ENCODE measurements around the gene ARPC4. TPM values are rescaled to one million over a fixed set of nuclear protein-coding genes. Genes with fewer than 3 reads are reported as not detected.

Gene ARPC4
- total RNA-seq, 4 donors from 2014 or later = 104 to 189 (median 143) TPM

GRCh38 chr3:9826815-9827573, 34.1 kb downstream of the ARPC4 start:
- no peak overlapping the region for H3K4me3 ChIP-seq
- intact Hi-C loops (cut with DNase I; ENCODE audit: low total_unique reads) = no loop called here
- peak; percentile 25 for DNase-seq
- no peak overlapping the region for H3K27ac ChIP-seq
- no peaks in the 10 kb centered on the region for H3K36me3 ChIP-seq
- 81 to 86% methylated on average over 3 to 20 of the region's 20 CpGs for WGBS, 2 donors (ENCODE audit: low coverage in 1 of 2)
- in situ Hi-C loops (cut with MboI; ENCODE audit: low pct_ligation_motif_present in 1 of 4, low pct_unique_long_range_greater_than_20kb in 1 of 4, low sequenced_read_pairs in 3 of 4) = no loop called here
- no peaks in the 10 kb centered on the region for H3K4me1 ChIP-seq
- no peaks in the 10 kb centered on the region for H3K9me3 ChIP-seq
- peak in 3 of 5 experiments; percentile 21 to 33 (median 29) for TF ChIP-seq CTCF (IDR thresholded peaks at IDR 0.05)
- TF ChIP-seq POLR2AphosphoS5 (IDR thresholded peaks at IDR 0.05) = no peak
- H3K27me3 ChIP-seq = no peaks in the 10 kb centered on the region

GRCh38 chr3:9828801-9829755, 36.2 kb downstream of the ARPC4 start:
- DNase-seq = no peak
- intact Hi-C loops (cut with DNase I; ENCODE audit: low total_unique reads) = no loop called here
- no peaks in the 10 kb centered on the region for H3K36me3 ChIP-seq

GRCh38 chr3:9831253-9831652, 38.4 kb downstream of the ARPC4 start:
- intact Hi-C loops (cut with DNase I; ENCODE audit: low total_unique reads) (no loop called here), in situ Hi-C loops (cut with MboI; ENCODE audit: low pct_ligation_motif_present in 1 of 4, low pct_unique_long_range_greater_than_20kb in 1 of 4, low sequenced_read_pairs in 3 of 4) (no loop called here)

More at GRCh38 chr3:9828801-9829755, 36.2 kb downstream of the ARPC4 start:
- H3K4me1 ChIP-seq = no peaks in the 10 kb centered on the region
- no peaks in the 10 kb centered on the region for H3K9me3 ChIP-seq
- no peak overlapping the region for H3K4me3 ChIP-seq
- TF ChIP-seq EP300 (IDR thresholded peaks at IDR 0.05; ENCODE audit: low read depth) = no peak
- no peak for TF ChIP-seq POLR2A (IDR thresholded peaks at IDR 0.05)
- no peak for TF ChIP-seq POLR2AphosphoS5 (IDR thresholded peaks at IDR 0.05)
- no peak for TF ChIP-seq CTCF (IDR thresholded peaks at IDR 0.05)
- no peak overlapping the region for H3K27ac ChIP-seq
- 98% methylated on average over 15 of the region's 17 CpGs; no CpG with 5 or more reads in 1 of the 2 donors for WGBS, 2 donors (ENCODE audit: low coverage in 1 of 2)
- in situ Hi-C loops (cut with MboI; ENCODE audit: low pct_ligation_motif_present in 1 of 4, low pct_unique_long_range_greater_than_20kb in 1 of 4, low sequenced_read_pairs in 3 of 4) = no loop called here
- H3K27me3 ChIP-seq = no peaks in the 10 kb centered on the region

More at GRCh38 chr3:9831253-9831652, 38.4 kb downstream of the ARPC4 start:
- Histone ChIP-seq H3K9me3 (no peaks in the 10 kb centered on the region), H3K4me1 (no peaks in the 10 kb centered on the region), H3K4me3 (no peak overlapping the region), H3K27me3 (no peaks in the 10 kb centered on the region), H3K27ac (no peak overlapping the region), H3K36me3 (no peaks in the 10 kb centered on the region)
- TF ChIP-seq POLR2AphosphoS5 (IDR thresholded peaks at IDR 0.05) (no peak), CTCF (IDR thresholded peaks at IDR 0.05) (no peak), EP300 (IDR thresholded peaks at IDR 0.05; ENCODE audit: low read depth) (no peak), POLR2A (IDR thresholded peaks at IDR 0.05) (no peak)
- DNase-seq = no peak
- WGBS, 2 donors (ENCODE audit: low coverage in 1 of 2) = 100% methylated on average over 1 to 3 of the region's 3 CpGs

Data from transverse colon (tissue), 4 donors.